ENCODE results near the gene METRN.

Gene METRN

DNA sequence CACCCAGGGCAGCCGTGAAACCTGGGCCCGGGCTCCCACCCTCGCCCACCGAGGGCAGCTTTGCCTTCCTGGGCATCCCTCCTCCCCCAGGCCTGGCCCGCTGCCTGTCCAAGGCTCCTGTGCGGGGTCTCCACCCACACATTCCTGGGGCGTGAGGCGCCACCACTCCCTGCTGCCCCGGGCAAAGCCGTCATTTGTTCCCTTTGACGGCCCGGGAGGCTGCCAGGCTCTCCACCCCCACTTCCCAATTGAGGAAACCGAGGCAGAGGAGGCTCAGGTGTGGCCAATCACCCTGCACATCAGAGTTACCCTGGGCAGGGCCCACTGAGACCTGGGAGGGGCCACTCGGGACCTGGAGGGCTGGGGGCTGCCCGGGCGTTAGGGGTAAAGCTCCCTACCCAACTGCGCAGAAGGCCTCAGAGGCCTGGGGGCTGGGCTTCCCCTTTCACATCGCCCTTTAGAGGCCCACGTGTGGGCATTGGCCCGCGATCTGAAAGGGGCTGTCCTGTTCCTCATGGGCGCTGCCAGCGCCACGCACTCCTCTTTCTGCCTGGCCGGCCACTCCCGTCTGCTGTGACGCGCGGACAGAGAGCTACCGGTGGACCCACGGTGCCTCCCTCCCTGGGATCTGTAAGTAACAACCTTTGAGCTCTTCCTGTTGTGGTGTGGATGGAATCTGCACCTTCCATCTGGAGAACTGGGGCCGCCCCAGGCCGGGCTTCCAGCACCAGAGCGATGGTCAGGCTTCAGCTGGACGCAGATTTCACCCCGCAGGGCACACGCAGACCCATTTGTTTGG is 45.8 kb downstream of the METRN start, which contains the start of gene MSLN:
TSS of gene MSLN (plus strand) at position 190 of the 799 bp plus-strand sequence. CDS start 1,947 bp downstream, outside the sequence.
- DNase-seq (ENCODE audit: low spot score), result peak; percentile 61

DNA sequence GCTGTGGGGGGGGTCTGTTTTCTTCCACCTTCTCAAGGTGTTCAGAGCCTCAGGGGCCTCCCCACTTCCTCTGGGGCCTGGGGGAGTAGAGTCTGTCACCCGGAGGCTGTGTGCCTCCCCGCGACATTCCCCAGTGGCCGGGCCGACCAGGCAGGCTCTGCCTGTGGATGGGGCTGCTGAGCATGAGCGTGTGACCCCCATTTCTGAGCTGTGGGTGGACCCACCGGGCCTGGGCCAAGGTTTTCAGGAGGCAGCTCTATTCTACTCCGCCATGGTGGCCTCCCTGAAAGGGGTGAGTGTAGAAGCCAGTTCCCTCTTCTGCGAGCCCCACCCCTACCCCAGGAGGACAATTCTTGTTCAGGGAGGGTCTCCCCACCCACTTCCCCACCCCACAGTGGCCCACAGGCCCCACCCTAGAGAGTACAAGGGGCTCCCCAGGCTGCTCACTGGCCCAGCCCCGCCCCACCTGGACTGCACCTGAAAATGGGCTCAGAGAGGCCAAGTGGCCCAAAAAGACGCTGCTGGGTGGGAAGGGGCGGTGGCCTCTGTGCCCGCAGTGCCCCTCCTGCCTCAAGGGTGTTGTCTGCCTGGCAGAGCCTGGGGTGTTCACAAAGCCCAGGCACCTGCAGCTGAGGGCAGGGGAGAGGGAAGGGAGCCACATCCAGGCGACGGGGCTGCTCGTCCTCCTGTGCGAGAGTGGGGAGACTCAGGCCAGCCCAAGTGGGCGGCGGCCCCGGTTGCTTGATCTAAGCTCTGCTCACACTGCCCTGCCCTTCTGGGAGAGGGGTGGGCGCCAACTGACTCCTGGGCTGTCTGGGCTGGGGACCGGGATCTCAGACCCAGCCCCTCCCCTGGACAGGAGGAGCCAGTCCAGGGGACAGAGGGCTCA is 47.0 kb downstream of the METRN start:
- DNase-seq (ENCODE audit: low spot score), result no peak

DNA sequence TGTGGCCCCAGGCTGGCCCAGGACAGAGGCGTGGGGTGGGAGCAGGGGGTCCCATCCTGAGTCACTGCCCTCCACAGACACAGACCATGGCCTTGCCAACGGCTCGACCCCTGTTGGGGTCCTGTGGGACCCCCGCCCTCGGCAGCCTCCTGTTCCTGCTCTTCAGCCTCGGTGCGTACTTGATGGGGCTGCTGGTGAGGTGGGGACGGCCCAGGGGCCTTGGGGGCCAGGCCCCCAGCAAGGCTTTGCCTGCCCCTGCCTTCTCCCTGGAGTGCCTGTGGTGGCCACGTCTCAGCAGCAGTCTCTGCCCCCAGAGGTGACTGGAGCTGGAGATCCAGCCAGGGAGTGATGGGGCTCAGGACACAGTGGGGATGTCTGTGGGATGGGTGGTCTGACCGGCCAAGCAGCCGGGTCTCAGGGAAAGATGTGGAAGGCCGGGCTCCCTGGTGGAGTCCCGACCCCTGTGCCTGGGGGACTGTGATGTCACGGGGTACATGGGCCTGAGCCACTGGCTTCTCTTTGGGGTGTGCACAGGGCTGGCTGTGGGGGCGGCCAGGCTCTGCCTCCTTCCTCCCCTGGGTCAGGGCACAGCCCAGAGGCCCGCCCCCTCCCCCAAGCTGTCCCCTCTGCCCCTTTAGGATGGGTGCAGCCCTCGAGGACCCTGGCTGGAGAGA is 47.8 kb downstream of the METRN start:
- DNase-seq (ENCODE audit: low spot score), result no peak

DNA sequence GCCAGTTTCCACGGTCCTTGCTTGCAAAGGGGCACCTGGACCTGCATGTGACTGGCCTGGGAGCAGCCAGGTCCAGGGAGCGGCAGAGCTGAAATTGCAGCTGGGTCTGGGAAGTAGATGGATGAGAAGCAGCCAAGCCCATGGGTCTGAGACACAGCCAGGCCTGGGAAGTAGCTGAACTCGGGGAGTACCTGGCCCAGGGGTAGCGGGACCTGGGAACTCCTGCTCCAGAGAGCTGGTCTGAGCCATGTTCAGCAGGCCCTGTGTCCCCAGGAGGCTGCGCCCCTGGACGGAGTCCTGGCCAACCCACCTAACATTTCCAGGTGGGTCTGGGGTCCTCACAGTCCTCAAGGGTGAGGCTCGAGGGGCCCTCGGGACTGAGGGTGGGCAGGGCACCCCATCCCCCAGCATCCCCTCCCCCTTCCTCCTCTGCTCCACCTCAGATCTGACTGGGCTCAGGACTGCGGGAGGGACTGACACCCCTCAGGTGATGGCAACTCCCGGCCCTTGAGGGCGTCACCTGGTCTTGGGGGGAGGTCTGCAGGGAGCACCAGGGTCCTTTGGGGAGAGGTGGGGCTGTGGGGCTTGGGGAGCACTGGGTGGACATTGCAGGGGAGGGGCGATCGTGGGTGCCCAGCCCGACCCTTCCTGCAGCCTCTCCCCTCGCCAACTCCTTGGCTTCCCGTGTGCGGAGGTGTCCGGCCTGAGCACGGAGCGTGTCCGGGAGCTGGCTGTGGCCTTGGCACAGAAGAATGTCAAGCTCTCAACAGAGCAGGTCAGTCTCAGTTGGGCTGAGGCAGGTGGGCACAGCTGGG is 48.7 kb downstream of the METRN start:
- DNase-seq (ENCODE audit: low spot score), result no peak

DNA sequence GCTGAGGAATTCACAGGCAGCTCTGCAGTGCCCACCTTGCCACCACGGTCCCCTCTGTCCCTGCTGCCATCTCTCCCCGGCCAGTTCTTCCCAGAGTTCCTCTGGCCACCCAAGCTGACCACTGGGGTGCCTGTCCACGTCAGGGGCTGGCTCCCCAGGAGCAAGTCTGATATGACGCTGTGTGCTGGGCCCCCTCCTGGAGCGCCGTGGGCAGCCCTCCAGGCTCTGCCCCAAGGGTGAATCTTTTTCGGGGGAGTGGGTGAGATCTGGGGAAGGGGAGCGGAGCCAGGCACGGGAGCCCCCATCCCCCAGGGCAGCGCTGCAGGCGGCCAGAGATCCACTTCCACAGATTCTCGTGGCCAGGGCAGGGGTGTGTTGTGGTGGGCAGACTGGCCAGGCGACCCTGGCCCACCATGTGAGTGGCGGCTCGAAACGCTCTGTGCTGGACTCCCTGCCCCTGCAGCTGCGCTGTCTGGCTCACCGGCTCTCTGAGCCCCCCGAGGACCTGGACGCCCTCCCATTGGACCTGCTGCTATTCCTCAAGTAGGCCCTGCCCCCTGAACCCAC is 49.3 kb downstream of the METRN start:
- no peak for DNase-seq (ENCODE audit: low spot score)

DNA sequence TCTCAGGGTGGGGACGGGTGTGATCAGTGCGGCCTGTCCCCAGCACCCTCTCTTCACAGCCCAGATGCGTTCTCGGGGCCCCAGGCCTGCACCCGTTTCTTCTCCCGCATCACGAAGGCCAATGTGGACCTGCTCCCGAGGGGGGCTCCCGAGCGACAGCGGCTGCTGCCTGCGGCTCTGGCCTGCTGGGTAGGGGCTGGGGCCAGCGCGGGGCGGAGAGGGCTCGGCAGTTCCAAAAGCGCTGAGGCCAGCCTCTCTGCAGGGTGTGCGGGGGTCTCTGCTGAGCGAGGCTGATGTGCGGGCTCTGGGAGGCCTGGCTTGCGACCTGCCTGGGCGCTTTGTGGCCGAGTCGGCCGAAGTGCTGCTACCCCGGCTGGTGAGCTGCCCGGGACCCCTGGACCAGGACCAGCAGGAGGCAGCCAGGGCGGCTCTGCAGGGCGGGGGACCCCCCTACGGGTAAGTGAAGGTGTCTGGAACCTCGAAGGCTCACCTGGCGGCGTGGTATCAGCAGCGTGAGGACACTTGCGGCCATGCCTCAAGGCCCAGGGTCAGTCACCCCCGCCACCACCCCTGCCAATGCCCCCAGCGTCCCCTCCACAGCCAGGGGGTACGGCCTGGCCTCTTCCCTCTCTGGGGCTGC is 50.0 kb downstream of the METRN start:
- no peak for DNase-seq (ENCODE audit: low spot score)

DNA sequence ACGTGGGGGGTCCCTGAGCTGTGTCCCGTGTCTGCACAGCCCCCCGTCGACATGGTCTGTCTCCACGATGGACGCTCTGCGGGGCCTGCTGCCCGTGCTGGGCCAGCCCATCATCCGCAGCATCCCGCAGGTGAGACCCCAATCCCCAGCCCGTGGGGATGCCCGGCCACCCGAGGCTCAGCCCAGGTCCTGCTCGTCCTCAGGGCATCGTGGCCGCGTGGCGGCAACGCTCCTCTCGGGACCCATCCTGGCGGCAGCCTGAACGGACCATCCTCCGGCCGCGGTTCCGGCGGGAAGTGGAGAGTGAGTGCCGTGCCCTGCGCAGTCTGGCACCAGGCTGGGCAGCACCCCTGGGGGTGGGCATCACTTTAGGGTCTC is 50.6 kb downstream of the METRN start:
- DNase-seq (ENCODE audit: low spot score), result no peak

DNA sequence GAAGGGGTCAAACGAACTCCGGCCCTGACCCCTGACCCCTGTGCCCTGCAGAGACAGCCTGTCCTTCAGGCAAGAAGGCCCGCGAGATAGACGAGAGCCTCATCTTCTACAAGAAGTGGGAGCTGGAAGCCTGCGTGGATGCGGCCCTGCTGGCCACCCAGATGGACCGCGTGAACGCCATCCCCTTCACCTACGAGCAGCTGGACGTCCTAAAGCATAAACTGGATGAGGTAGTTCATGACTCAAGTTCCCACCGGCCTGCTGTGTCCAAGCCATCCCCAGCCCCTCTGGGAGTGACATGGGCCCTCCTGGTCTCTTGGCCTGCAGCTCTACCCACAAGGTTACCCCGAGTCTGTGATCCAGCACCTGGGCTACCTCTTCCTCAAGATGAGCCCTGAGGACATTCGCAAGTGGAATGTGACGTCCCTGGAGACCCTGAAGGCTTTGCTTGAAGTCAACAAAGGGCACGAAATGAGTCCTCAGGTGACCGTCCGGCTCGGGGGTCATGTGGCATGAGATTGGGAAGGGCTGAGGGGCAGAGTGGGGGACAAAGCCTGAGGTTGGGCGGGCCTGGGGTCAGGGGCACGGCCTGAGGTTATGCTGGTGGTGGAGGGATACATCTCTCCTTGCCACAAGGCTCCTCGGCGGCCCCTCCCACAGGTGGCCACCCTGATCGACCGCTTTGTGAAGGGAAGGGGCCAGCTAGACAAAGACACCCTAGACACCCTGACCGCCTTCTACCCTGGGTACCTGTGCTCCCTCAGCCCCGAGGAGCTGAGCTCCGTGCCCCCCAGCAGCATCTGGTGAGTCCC is 51.3 kb downstream of the METRN start:
- no peak for DNase-seq (ENCODE audit: low spot score)

DNA sequence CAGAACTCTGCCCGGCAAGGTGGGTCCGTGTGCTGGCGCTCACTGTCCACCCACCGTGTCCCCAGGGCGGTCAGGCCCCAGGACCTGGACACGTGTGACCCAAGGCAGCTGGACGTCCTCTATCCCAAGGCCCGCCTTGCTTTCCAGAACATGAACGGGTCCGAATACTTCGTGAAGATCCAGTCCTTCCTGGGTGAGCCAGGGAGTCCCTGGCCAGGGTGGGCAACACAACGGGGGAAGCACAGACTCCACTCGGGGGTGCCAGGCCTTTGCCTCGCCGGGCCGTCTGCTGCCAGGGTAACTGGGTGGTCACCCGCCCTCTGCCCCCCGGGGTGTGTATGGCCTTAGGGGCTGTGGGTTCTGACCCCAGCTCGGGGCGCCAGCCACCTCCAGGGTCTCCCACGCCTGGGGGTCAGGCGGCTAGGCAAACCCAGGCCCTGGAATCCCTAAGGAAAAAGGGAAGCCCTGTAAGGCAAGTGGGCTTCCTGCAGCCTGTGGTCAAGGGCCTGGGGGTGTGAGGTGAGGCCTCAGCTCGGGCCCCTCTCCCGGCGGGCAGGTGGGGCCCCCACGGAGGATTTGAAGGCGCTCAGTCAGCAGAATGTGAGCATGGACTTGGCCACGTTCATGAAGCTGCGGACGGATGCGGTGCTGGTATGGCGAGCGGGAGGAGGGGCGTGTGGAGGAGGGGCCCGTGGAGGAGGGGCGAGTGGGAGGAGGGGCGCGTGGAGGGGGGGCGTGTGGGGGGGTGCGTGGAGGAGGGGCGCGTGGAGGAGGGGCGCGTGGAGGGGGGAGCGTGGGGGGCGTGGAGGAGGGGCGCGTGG is 52.1 kb downstream of the METRN start:
- DNase-seq (ENCODE audit: low spot score), result no peak

DNA sequence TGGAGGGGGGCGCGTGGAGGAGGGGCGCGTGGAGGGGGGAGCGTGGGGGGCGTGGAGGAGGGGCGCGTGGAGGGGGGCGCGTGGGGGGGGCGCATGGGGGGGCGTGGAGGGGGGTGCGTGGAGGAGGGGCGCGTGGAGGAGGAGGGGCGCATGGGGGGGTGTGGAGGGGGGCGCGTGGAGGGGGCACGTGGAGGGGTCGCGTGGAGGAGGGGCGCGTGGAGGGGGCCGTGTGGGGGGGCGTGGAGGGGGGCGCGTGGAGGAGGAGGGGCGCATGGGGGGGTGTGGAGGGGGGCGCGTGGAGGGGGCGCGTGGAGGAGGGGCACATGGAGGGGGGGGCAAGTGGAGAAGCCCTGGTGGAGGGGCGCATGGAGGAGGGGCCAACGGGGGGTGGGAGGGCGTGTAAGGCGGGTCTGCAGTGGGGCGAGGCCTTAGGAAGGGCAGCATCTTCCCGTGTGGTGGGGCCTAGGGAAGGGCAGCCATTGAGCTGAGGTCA is 52.9 kb downstream of the METRN start:
- no peak for DNase-seq (ENCODE audit: low spot score)

DNA sequence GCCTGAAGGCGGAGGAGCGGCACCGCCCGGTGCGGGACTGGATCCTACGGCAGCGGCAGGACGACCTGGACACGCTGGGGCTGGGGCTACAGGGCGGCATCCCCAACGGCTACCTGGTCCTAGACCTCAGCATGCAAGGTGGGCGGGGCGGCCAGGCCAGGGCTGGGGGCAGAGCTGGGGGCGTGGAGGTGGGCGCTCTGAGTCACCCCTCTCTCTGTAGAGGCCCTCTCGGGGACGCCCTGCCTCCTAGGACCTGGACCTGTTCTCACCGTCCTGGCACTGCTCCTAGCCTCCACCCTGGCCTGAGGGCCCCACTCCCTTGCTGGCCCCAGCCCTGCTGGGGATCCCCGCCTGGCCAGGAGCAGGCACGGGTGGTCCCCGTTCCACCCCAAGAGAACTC is 53.5 kb downstream of the METRN start:
- DNase-seq (ENCODE audit: low spot score), result no peak
